ENCODE measurements around the gene ALS2. TPM values are rescaled to one million over a fixed set of nuclear protein-coding genes. Genes with fewer than 3 reads are reported as not detected.

Gene ALS2
- total and polyA plus RNA-seq, 2 of the 8 experiments (the other 6 are each of a cell fraction or from before 2014, with no cell fraction given): 12.1 to 34.5 TPM

- Histone ChIP-seq H3K27ac (ENCODE audit: low read depth, low read length) (no peak overlapping the region), H2BK120ac (replicated peaks; ENCODE audit: low read depth, low read length) (no peak overlapping the region), H2AFZ (ENCODE audit: low read length) (no peak overlapping the region), H2BK12ac (ENCODE audit: low read depth, low read length) (no peak overlapping the region), H3K9me3 (ENCODE audit: insufficient read depth in 2 of 2, low read depth in 1 of 2, low read length in 1 of 2) (no peaks in the 10 kb centered on the region), H4K8ac (ENCODE audit: extremely low read depth, insufficient read depth, low read length) (no peak overlapping the region), H3K23me2 (ENCODE audit: low read depth, low read length) (no peaks in the 10 kb centered on the region), H3K9ac (replicated peaks in 1 of 4; ENCODE audit: extremely low read depth in 1 of 4, low read depth in 3 of 4, low read length in 3 of 4) (no peak overlapping the region), H4K20me1 (replicated peaks in 1 of 2; ENCODE audit: control insufficient read depth in 1 of 2, insufficient read depth in 2 of 2, low read length in 2 of 2) (no peaks in the 10 kb centered on the region), H3K27me3 (replicated peaks in 1 of 4; ENCODE audit: control insufficient read depth in 3 of 4, extremely low read depth in 1 of 4, insufficient read depth in 3 of 4, low read length in 3 of 4) (no peaks in the 10 kb centered on the region), H3K56ac (replicated peaks; ENCODE audit: insufficient read length, low read depth, low read length) (no peak overlapping the region), H3K4me2 (ENCODE audit: insufficient read depth in 1 of 2, low read depth in 2 of 2, low read length in 2 of 2) (no peak overlapping the region), H3K4me3 (ENCODE audit: extremely low read depth in 1 of 4, insufficient read depth in 2 of 4, low read depth in 3 of 4, low read length in 4 of 4) (no peak overlapping the region), H2BK15ac (ENCODE audit: low read length) (no peak overlapping the region), H2AK5ac (ENCODE audit: low read depth, low read length) (no peak overlapping the region), H3K14ac (ENCODE audit: insufficient read length) (no peak overlapping the region), H3K4ac (replicated peaks; ENCODE audit: insufficient read length, low read depth, low read length) (no peak overlapping the region), H3K23ac (ENCODE audit: insufficient read length) (no peak overlapping the region), H3K18ac (ENCODE audit: extremely low read depth, low read length) (no peak overlapping the region), H3K79me2 (ENCODE audit: control insufficient read depth in 1 of 2, insufficient read depth in 2 of 2, low read length in 2 of 2) (no peaks in the 10 kb centered on the region), H3K4me1 (replicated peaks in 1 of 4; ENCODE audit: control insufficient read depth in 3 of 4, insufficient read depth in 4 of 4, low read length in 3 of 4) (peaks cover 0 to 3% (median 0%) of the 10 kb centered on the region in 4 experiments; a peak in 2 of 7 replicates), H4K91ac (replicated peaks; ENCODE audit: insufficient read length, low read length) (no peak overlapping the region), H2BK5ac (ENCODE audit: low read depth, low read length) (no peak overlapping the region), H4K5ac (ENCODE audit: insufficient read length, low read depth, low read length) (no peak overlapping the region), H3K79me1 (ENCODE audit: low read depth, low read length) (no peaks in the 10 kb centered on the region), H2BK20ac (ENCODE audit: low read length) (no peak overlapping the region), H3K36me3 (ENCODE audit: control insufficient read depth in 2 of 4, insufficient read depth in 4 of 4, low read length in 3 of 4) (no peaks in the 10 kb centered on the region)
- TF ChIP-seq SP4 (IDR thresholded peaks at IDR 0.05; ENCODE audit: low read length) (no peak), CEBPB (IDR thresholded peaks at IDR 0.05; ENCODE audit: low read depth, low read length) (peak; percentile 36; the same call in 1 of the 2 replicates), TAF7 (optimal IDR thresholded peaks at IDR 0.05; ENCODE audit: borderline replicate concordance, low read depth, low read length) (no peak), CREB1 (IDR thresholded peaks at IDR 0.05) (no peak), TCF12 (IDR thresholded peaks at IDR 0.05; ENCODE audit: low read depth, low read length) (no peak), EZH2 (IDR thresholded peaks at IDR 0.05; ENCODE audit: low read depth, low read length, severe bottlenecking) (no peak)
- ChIA-PET CTCF (ENCODE audit: partially characterized antibody) (no interaction called here), POLR2A (ENCODE audit: partially characterized antibody) (no interaction called here)
- DNase-seq (ENCODE audit: low read depth in 1 of 2, low spot score in 2 of 2): no peak
- WGBS, 2 experiments (ENCODE audit: extremely low coverage in 1 of 2, insufficient coverage in 1 of 2, insufficient read length in 1 of 2, insufficient replicate concordance in 2 of 2, low coverage in 1 of 2, low lambda C conversion rate in 2 of 2, missing lambda C conversion rate in 1 of 2): 83% methylated on average over 1 of the region's 1 CpG; no CpG with 5 or more reads in 1 of the 2 experiments
- no peak for FAIRE-seq
These were observed 43.5 kb upstream of the ALS2 start for GRCh38 chr2:201824212-201824611.

Data from H1 (cell line).